K562 (cell line): ENCODE results near the gene CYS1. TPM values are rescaled to one million over a fixed set of nuclear protein-coding genes. Genes with fewer than 3 reads are reported as not detected.

ENCODE experiments used
- CHD1 ChIP-seq: fragments of 200-600 bp; sonication (generic); IDR thresholded peaks from one replicate; pipeline ENCODE4 v1.6.1; 2012; ENCODE audit warnings: mild to moderate bottlenecking, moderate library complexity, low read length, inconsistent platforms
- HOXB6 ChIP-seq: fragments of 250-450 bp; sonication (Bioruptor Pico); IDR thresholded peaks from 2 replicates; pipeline ENCODE4 v1.5.1; 2022; ENCODE audit warnings: mild to moderate bottlenecking, borderline replicate concordance
- MAZ ChIP-seq, 2 experiments: fragments of 450-650 bp in 1 of 2; sonication (generic) in 1 of 2; formaldehyde crosslinking; IDR thresholded peaks in 1 of 2; conservative IDR thresholded peaks in 1 of 2; 2 replicates each; pipeline versions ENCODE4 v1.4.0 to v1.5.0; 2020; ENCODE audit warnings: mild to moderate bottlenecking in 1 of 2, missing genetic modification reagents in 1 of 2
- MTA1 ChIP-seq: fragments of 450-650 bp; IDR thresholded peaks from 2 replicates; pipeline ENCODE4 v1.6.1; 2017; ENCODE audit warnings: borderline replicate concordance
- RBFOX2 ChIP-seq: fragments of 200-400 bp; formaldehyde crosslinking; IDR thresholded peaks from 2 replicates; pipeline ENCODE4 v1.6.1; 2017; ENCODE audit warnings: low read depth, mild to moderate bottlenecking, low read length, moderate library complexity
- ZNF124 ChIP-seq: sonication (generic); formaldehyde crosslinking; IDR thresholded peaks from 2 replicates; pipeline ENCODE4 v1.8.1; 2022; ENCODE audit warnings: missing genetic modification reagents
- ZNF395 ChIP-seq: fragments of 200-800 bp; sonication (Bioruptor generic); IDR thresholded peaks from 2 replicates; pipeline ENCODE4 v1.6.1; 2017; ENCODE audit warnings: missing genetic modification characterization, missing compliant biosample characterization
- polyA plus RNA-seq, 8 experiments: library from polyadenylated mRNA; depleted of rRNA in 4 of 8; stranded (reverse) in 5 of 8; unstranded in 3 of 8; fragments of >200 nt; fragmentation: Nextera tagmentation in 2 of 8; fragmentation: Illumina TruSeq in 1 of 8; extraction: Ambion mirVana in 2 of 8; extraction: Trizol in 1 of 8; gene quantifications; 2 replicates each; pipeline versions ENCODE4 v1.2.1 to v1.2.3, GENCODE V29; 2011 to 2014; ENCODE audit warnings: inconsistent platforms in 1 of 8, missing spikeins in 1 of 8
- total RNA-seq, 7 experiments: library from RNA; depleted of rRNA in 6 of 7; stranded (reverse); fragments of >200 nt in 6 of 7; fragmentation: Illumina TruSeq in 2 of 7; extraction: Trizol in 2 of 7; gene quantifications; 2 replicates each; pipeline versions ENCODE4 v1.2.1 to v1.2.3, GENCODE V29; 2011 to 2021; ENCODE audit warnings: low replicate concordance in 1 of 7
- TF ChIP-seq, protein P1 (sequence below): fragments of 450-650 bp; IDR thresholded peaks from 2 replicates; pipeline ENCODE4 v1.6.1; 2017; ENCODE audit warnings: mild to moderate bottlenecking, moderate library complexity
- TF ChIP-seq, protein P2 (sequence below), 2 experiments: fragments of 450-650 bp in 1 of 2; IDR thresholded peaks; 2 replicates each; pipeline ENCODE4 v1.6.1; 2011 to 2017; ENCODE audit warnings: low read depth in 2 of 2, antibody characterized with exemption in 1 of 2, borderline replicate concordance in 1 of 2, low read length in 1 of 2, mild to moderate bottlenecking in 1 of 2, mixed read lengths in 1 of 2; ENCODE audit not compliant: control insufficient read depth in 1 of 2
- TF ChIP-seq, protein P3 (sequence below): sonication (generic); formaldehyde crosslinking; IDR thresholded peaks from 2 replicates; pipeline ENCODE4 v1.8.0; 2022; ENCODE audit warnings: mild to moderate bottlenecking, missing genetic modification reagents
- TF ChIP-seq, protein P4 (sequence below): sonication (generic); formaldehyde crosslinking; IDR thresholded peaks from 2 replicates; pipeline ENCODE4 v1.8.0; 2023; ENCODE audit warnings: mild to moderate bottlenecking, missing genetic modification reagents
- TF ChIP-seq, protein P5 (sequence below): fragments of 200-800 bp; sonication (Bioruptor generic); IDR thresholded peaks from 2 replicates; pipeline ENCODE4 v1.6.1; 2017; ENCODE audit warnings: missing genetic modification characterization, missing compliant biosample characterization

Gene CYS1
- total and polyA plus RNA-seq, 9 of the 15 experiments (the other 6 are each of a cell fraction or from before 2014, with no cell fraction given): 0.11 to 0.13 TPM; not detected in 7

DNA sequence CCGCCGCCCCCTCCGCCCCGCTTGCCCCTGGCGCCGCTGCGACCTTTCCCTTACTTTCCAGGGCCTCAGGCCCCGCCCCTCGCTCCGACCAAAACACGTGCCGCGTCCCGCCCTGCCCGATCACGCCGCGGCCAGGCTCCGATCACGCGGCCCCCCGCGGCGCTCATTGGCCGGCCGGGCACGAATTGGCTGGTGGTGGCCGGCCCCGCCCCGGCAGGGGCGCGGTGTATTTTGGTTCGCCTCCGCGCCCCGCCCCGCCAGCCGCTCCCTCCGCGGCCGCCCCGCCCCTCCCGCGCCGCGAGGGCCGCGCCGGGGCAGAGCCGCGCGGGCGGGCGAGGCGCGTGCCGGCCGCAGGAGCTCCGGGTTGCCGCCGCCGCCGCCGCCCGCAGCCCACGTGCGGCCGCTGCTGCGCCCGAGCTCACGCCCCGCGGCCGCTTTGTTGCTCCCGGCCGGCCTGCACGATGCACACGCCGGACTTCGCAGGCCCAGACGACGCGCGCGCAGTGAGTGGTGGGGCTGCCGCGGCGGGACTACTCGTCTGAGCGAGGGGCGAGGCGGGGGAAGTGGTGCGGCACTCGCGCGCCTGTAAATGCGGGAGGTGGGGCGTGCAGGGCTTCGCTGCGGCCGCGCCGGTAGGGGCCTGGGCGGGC lies 36.8 kb downstream of the CYS1 start, which contains the start of gene KLF11 (continued):
- TF ChIP-seq ZNF395 (CRISPR knock-in tag) (no peak), CHD1 (peak; percentile 84), MAZ (CRISPR knock-in tag; conservative IDR thresholded peaks at IDR 0.05 in 1 of 2, IDR thresholded peaks at IDR 0.05 in 1 of 2) (peak in 1 of 2 experiments; percentile 25; a peak in 2 of 4 replicates), RBFOX2 (peak; percentile 75), ZNF124 (CRISPR knock-in tag) (no peak; the same call in 1 of the 2 replicates), HOXB6 (CRISPR knock-in tag) (no peak), MTA1 (no peak)
- TF ChIP-seq, protein P1, sequence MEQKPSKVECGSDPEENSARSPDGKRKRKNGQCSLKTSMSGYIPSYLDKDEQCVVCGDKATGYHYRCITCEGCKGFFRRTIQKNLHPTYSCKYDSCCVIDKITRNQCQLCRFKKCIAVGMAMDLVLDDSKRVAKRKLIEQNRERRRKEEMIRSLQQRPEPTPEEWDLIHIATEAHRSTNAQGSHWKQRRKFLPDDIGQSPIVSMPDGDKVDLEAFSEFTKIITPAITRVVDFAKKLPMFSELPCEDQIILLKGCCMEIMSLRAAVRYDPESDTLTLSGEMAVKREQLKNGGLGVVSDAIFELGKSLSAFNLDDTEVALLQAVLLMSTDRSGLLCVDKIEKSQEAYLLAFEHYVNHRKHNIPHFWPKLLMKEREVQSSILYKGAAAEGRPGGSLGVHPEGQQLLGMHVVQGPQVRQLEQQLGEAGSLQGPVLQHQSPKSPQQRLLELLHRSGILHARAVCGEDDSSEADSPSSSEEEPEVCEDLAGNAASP: no peak
- TF ChIP-seq, protein P2, sequence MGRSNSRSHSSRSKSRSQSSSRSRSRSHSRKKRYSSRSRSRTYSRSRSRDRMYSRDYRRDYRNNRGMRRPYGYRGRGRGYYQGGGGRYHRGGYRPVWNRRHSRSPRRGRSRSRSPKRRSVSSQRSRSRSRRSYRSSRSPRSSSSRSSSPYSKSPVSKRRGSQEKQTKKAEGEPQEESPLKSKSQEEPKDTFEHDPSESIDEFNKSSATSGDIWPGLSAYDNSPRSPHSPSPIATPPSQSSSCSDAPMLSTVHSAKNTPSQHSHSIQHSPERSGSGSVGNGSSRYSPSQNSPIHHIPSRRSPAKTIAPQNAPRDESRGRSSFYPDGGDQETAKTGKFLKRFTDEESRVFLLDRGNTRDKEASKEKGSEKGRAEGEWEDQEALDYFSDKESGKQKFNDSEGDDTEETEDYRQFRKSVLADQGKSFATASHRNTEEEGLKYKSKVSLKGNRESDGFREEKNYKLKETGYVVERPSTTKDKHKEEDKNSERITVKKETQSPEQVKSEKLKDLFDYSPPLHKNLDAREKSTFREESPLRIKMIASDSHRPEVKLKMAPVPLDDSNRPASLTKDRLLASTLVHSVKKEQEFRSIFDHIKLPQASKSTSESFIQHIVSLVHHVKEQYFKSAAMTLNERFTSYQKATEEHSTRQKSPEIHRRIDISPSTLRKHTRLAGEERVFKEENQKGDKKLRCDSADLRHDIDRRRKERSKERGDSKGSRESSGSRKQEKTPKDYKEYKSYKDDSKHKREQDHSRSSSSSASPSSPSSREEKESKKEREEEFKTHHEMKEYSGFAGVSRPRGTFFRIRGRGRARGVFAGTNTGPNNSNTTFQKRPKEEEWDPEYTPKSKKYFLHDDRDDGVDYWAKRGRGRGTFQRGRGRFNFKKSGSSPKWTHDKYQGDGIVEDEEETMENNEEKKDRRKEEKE (IDR thresholded peaks at IDR 0.05; ENCODE audit: borderline replicate concordance in 1 of 2, control insufficient read depth in 1 of 2, low read depth in 2 of 2, low read length in 1 of 2): 0 out of 4 replicates have a peak, but pooled peaks of 1 of the 2 experiments have one; percentile 51
- TF ChIP-seq, protein P3, sequence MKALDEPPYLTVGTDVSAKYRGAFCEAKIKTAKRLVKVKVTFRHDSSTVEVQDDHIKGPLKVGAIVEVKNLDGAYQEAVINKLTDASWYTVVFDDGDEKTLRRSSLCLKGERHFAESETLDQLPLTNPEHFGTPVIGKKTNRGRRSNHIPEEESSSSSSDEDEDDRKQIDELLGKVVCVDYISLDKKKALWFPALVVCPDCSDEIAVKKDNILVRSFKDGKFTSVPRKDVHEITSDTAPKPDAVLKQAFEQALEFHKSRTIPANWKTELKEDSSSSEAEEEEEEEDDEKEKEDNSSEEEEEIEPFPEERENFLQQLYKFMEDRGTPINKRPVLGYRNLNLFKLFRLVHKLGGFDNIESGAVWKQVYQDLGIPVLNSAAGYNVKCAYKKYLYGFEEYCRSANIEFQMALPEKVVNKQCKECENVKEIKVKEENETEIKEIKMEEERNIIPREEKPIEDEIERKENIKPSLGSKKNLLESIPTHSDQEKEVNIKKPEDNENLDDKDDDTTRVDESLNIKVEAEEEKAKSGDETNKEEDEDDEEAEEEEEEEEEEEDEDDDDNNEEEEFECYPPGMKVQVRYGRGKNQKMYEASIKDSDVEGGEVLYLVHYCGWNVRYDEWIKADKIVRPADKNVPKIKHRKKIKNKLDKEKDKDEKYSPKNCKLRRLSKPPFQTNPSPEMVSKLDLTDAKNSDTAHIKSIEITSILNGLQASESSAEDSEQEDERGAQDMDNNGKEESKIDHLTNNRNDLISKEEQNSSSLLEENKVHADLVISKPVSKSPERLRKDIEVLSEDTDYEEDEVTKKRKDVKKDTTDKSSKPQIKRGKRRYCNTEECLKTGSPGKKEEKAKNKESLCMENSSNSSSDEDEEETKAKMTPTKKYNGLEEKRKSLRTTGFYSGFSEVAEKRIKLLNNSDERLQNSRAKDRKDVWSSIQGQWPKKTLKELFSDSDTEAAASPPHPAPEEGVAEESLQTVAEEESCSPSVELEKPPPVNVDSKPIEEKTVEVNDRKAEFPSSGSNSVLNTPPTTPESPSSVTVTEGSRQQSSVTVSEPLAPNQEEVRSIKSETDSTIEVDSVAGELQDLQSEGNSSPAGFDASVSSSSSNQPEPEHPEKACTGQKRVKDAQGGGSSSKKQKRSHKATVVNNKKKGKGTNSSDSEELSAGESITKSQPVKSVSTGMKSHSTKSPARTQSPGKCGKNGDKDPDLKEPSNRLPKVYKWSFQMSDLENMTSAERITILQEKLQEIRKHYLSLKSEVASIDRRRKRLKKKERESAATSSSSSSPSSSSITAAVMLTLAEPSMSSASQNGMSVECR: peak; percentile 50; the same call in 1 of the 2 replicates
- TF ChIP-seq, protein P4, sequence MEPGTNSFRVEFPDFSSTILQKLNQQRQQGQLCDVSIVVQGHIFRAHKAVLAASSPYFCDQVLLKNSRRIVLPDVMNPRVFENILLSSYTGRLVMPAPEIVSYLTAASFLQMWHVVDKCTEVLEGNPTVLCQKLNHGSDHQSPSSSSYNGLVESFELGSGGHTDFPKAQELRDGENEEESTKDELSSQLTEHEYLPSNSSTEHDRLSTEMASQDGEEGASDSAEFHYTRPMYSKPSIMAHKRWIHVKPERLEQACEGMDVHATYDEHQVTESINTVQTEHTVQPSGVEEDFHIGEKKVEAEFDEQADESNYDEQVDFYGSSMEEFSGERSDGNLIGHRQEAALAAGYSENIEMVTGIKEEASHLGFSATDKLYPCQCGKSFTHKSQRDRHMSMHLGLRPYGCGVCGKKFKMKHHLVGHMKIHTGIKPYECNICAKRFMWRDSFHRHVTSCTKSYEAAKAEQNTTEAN (CRISPR knock-in tag): no peak
- TF ChIP-seq, protein P5, sequence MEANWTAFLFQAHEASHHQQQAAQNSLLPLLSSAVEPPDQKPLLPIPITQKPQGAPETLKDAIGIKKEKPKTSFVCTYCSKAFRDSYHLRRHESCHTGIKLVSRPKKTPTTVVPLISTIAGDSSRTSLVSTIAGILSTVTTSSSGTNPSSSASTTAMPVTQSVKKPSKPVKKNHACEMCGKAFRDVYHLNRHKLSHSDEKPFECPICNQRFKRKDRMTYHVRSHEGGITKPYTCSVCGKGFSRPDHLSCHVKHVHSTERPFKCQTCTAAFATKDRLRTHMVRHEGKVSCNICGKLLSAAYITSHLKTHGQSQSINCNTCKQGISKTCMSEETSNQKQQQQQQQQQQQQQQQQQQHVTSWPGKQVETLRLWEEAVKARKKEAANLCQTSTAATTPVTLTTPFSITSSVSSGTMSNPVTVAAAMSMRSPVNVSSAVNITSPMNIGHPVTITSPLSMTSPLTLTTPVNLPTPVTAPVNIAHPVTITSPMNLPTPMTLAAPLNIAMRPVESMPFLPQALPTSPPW (CRISPR knock-in tag): peak; percentile 48; the same call in 1 of the 2 replicates
